Activated naive CD4-positive, alpha-beta T cell treated with anti-CD3 and anti-CD28 coated beads for 36 hours (primary cell): ENCODE data around the gene MYH3. TPM values are rescaled to one million over a fixed set of nuclear protein-coding genes. Genes with fewer than 3 reads are reported as not detected.
"Not testable (repeated sequence)": the region's sequence is repeated elsewhere in the genome, so short reads cannot be mapped to it uniquely, and the experiment has no call there.

Experiments used
- CTCF ChIA-PET: fragments of 350-600 bp; sonication (Branson Sonifier 250); formaldehyde crosslinking; loops from one replicate; lab custom pipeline; 2021; ENCODE audit warnings: antibody characterized with exemption; lab: Charles Lee
- DNase-seq: peaks from one replicate; pipeline ENCODE4 v3.0.0-alpha.2; 2020
- H3K27ac Mint-ChIP-seq: one replicate; pipeline ENCODE4 v1.8.0; 2021; ENCODE audit warnings: mild to moderate bottlenecking, mixed read lengths
- H3K27me3 Mint-ChIP-seq: one replicate; pipeline ENCODE4 v1.8.0; 2021; ENCODE audit warnings: low read depth, mixed read lengths
- H3K36me3 Mint-ChIP-seq: one replicate; pipeline ENCODE4 v1.8.0; 2021; ENCODE audit warnings: low read depth, mixed read lengths
- H3K4me1 Mint-ChIP-seq: one replicate; pipeline ENCODE4 v1.8.0; 2021; ENCODE audit warnings: low read depth, mixed read lengths
- H3K4me3 Mint-ChIP-seq: one replicate; pipeline ENCODE4 v1.8.0; 2021; ENCODE audit warnings: mild to moderate bottlenecking, moderate library complexity, mixed read lengths
- H3K9me3 Mint-ChIP-seq: one replicate; pipeline ENCODE4 v1.8.0; 2021; ENCODE audit warnings: mixed read lengths
- intact Hi-C: fragments of 100-400 bp; cut with micrococcal nuclease; formaldehyde crosslinking; loops from one replicate; pipeline ENCODE4 v1.15.1; 2023
- total RNA-seq, 2 experiments: library from RNA; stranded (reverse); gene quantifications; one replicate each; pipeline ENCODE4 v1.2.3, GENCODE V29; 2021

MYH3 gene
- 1 to 10 TPM; 1.8 to 3.1 TPM for total RNA-seq

- CTCF ChIA-PET = interaction anchor here (1.4 kb wide), 1 partner anchor 10 kb away, joined by 4 read pairs; no protein-coding TSS in a partner anchor
- Mint-ChIP-seq H3K27ac (no peak within 1 kb of the TSS), H3K4me3 (no peak within 1 kb of the TSS), H3K36me3 (peaks cover 15% of the 10 kb centered on the region), H3K4me1 (peaks cover 12% of the 10 kb centered on the region), H3K27me3 (no peaks in the 10 kb centered on the region), H3K9me3 (no peaks in the 10 kb centered on the region)
- DNase-seq = no peak
- intact Hi-C loops = no loop called here
Observed at GRCh38 chr17:10657148-10657547, at the start of gene MYH3. MYH3 (minus strand) TSS chr17:10657309; CDS start chr17:10655064, 2,245 bp downstream.

GRCh38 chr17:10705727-10706126, 48.6 kb upstream of the MYH3 start:
- DNase-seq = no peak
- H3K4me3 Mint-ChIP-seq = no peak overlapping the region
- peaks cover 60% of the 10 kb centered on the region for H3K4me1 Mint-ChIP-seq
- H3K9me3 Mint-ChIP-seq = no peaks in the 10 kb centered on the region
- H3K27me3 Mint-ChIP-seq = no peaks in the 10 kb centered on the region
- peaks cover 33% of the 10 kb centered on the region for H3K36me3 Mint-ChIP-seq
- peak overlapping the region; percentile 65 for H3K27ac Mint-ChIP-seq
- CTCF ChIA-PET = interaction anchor here (1.0 kb wide), 1 partner anchor 59 kb away, joined by 3 read pairs; no protein-coding TSS in a partner anchor
- intact Hi-C loops = no loop called here

DNA sequence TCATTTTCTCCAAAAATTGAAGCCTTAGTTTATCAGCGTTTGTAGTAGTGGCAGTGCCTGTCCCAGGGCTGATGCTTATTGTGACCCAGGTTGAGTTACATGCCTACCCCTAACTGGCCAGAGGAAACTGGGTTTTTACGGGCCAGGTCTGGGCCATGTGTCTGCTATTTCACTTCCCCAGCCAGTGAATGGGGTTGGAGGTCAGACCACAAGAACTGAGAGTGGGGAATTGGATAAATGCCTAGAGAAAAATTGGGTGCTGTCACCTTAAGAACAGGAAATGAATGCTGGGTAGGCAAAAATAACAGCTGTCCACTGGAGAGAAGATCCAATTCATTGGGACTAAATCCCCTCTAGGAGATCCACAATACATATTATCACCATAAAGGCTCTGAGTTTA, 45.5 kb upstream of the MYH3 start:
- DNase-seq = no peak
- peaks cover 63% of the 10 kb centered on the region for H3K4me1 Mint-ChIP-seq
- CTCF ChIA-PET = interaction anchor here (1.1 kb wide), 1 partner anchor 56 kb away, joined by 3 read pairs; no protein-coding TSS in a partner anchor
- H3K27me3 Mint-ChIP-seq = no peaks in the 10 kb centered on the region
- no peak overlapping the region for H3K4me3 Mint-ChIP-seq
- peaks cover 21% of the 10 kb centered on the region for H3K36me3 Mint-ChIP-seq
- no peaks in the 10 kb centered on the region for H3K9me3 Mint-ChIP-seq
- intact Hi-C loops = no loop called here
- peak overlapping the region; percentile 62 for H3K27ac Mint-ChIP-seq

DNA sequence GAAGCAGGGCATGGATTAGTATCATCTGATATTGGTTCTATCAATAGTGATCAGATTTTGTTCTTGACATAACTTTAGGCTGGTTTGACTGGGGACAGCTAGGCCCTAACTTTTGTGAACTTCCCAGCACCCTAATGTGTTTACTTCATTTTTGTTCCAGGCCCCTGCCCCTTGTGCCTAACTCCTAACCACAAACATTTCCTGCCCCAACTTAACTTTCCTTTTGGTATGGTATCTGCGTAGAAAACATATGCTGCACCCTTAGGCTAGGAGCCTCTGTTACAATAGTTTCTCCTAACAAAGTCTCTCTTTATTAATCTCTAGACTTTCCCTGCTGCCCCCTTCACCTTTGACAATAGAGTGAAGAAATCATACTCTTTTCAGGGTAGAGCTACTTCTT, 42.7 kb upstream of the MYH3 start:
- Mint-ChIP-seq H3K4me1 (peaks cover 62% of the 10 kb centered on the region), H3K9me3 (no peaks in the 10 kb centered on the region), H3K36me3 (peaks cover 13% of the 10 kb centered on the region), H3K4me3 (peak overlapping the region; percentile 66), H3K27me3 (no peaks in the 10 kb centered on the region), H3K27ac (peak overlapping the region; percentile 93)
- peak; percentile 30 for DNase-seq
- CTCF ChIA-PET = interaction anchor here (0.6 to 2.5 kb wide), 6 partner anchors 12 to 74 kb away, joined by 3 to 9 read pairs (median 7); no protein-coding TSS in a partner anchor
- intact Hi-C loops = no loop called here

DNA sequence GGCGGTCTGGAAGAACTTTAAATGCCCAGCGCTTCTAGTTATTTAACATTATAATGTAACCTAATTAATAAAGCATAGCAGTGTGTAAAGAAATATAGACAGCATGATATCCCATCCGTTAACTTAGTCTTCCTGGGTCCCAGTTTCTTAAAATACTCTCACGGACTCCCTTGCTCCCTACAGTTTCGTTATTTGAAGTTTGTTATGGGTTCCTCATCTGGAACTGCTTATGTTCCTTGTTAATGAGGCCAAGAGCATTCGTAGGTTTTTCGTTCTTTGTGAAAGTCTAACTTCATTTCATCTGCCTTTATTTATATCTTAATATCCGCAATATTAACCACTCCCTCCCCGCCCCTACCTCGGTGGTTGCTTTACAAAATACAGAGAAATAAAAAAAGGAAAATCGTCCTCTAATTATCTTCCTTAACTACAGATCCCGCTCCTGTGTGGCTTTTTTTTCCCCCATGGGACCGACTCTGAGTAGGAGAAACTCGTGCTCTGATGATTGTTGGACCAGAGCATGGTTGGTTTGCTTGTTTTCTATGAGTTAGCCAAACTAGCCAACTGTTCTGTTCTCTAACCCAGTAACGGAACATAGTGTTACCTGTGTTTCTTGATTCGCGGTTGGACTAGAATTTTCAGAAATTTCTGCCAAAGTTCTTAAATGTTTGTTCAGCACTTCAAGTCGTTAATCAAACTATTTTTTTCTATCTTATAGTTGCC, 41.1 kb upstream of the MYH3 start:
- Mint-ChIP-seq H3K4me3 (peak overlapping the region; percentile 93), H3K9me3 (no peaks in the 10 kb centered on the region), H3K4me1 (peaks cover 58% of the 10 kb centered on the region), H3K27ac (peak overlapping the region; percentile 97), H3K27me3 (no peaks in the 10 kb centered on the region), H3K36me3 (peaks cover 21% of the 10 kb centered on the region)
- DNase-seq = peak; percentile 11
- intact Hi-C loops = no loop called here
- CTCF ChIA-PET = interaction anchor here (2.0 to 2.5 kb wide), 2 partner anchors 39 to 52 kb away, joined by 9 read pairs; no protein-coding TSS in a partner anchor

DNA sequence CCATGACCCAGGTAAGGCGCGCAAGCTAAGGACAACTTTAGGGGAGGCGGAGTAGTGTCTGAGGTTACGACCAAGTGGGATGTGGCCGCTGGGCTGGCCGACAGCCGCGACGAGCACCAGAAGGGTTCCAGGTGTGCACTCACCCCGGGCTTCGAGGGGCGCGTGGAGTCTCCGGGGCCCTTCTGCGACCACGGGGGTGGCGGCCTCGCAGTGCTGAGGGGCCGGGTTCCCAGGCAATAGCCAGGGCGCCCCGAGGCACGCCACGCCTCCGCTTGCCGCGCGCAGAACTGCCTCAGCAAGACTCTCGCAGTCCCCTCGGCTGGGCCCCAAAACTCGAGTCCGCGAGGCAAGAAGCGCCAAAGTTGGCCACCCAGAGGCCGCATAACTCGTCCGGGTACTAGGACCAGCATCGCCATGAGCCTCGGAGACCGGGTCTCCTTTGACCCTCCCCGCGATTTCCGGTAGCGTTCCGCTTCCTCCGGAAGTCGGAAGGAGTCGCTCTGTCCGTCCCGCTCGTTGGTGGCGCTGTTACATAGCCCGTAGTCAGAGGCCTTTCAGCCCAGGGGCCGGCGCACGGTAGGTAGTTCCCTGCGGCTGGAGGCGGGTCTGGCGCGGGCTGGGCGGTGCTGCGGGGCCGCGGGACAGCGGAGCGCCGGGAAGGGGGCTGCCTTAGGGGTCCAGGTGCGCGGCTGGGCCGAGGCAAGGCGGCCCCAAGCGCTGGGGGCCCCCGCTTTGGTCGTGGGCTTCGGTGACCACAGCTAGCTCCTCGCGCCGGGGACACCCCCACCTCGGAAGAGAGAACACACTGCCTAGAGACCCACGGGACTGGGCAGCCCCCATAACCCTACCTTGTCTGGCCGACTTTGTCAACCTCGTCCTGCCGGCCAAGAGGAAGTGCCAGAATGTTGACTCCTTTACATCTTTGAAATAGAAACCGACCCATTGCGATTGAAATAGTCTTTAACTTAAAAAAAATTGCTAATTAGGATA, 40.3 kb upstream of the MYH3 start, which contains the start of the genes ADPRM and SCO1:
Gene ADPRM, plus strand, starts transcription at position 503 of the 990 bp plus-strand sequence. CDS start 7,333 bp downstream, outside the sequence.
Gene SCO1, minus strand, starts transcription at position 442 of the 990 bp plus-strand sequence. Its CDS starts 26 bp downstream, at position 416.
- H3K27me3 Mint-ChIP-seq = no peaks in the 10 kb centered on the region
- H3K9me3 Mint-ChIP-seq = no peaks in the 10 kb centered on the region
- intact Hi-C loops = loop anchor here (1.0 to 2.0 kb wide), 3 partner anchors 32 to 148 kb away; no protein-coding TSS in a partner anchor
- H3K36me3 Mint-ChIP-seq = peaks cover 29% of the 10 kb centered on the region
- H3K4me3 Mint-ChIP-seq = peak within 1 kb of the TSS; percentile 93
- peak; percentile 93 for DNase-seq
- CTCF ChIA-PET = no interaction called here
- peak within 1 kb of the TSS; percentile 97 for H3K27ac Mint-ChIP-seq
- peaks cover 59% of the 10 kb centered on the region for H3K4me1 Mint-ChIP-seq

DNA sequence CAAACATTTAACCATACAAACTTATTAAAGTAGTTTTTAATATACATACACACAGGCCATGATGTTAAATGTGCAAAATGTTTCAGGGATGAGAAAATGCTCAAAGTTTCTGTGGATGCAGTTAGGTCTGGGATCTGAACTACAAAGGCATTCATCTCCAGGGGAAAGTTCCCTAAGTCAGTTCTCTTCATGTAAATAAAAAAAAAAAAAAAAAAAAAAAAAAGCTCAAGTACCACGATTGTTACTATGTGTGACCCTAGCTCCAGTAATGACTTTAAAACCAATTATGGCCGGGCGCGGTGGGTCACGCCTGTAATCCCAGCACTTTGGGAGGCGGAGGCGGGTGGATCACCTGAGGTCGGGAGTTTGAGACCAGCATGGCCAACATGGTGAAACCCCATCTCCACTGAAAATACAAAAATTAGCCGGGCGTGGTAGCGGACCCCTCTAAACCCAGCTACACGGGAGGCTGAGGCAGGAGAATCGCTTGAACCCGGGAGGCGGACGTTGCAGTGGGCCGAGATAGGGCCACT, 38.8 kb upstream of the MYH3 start:
- peaks cover 55% of the 10 kb centered on the region for H3K4me1 Mint-ChIP-seq
- DNase-seq, H3K27ac Mint-ChIP-seq, H3K27me3 Mint-ChIP-seq, H3K9me3 Mint-ChIP-seq: not testable (repeated sequence)
- H3K4me3 Mint-ChIP-seq = peak overlapping the region; percentile 93
- H3K36me3 Mint-ChIP-seq = peaks cover 38% of the 10 kb centered on the region
- CTCF ChIA-PET = interaction anchor here (0.5 to 2.8 kb wide), 2 partner anchors 12 to 813 kb away, joined by 5 to 13 read pairs; no protein-coding TSS in a partner anchor
- intact Hi-C loops = loop anchor here (2.0 kb wide), 1 partner anchor 43 kb away; no protein-coding TSS in a partner anchor

DNA sequence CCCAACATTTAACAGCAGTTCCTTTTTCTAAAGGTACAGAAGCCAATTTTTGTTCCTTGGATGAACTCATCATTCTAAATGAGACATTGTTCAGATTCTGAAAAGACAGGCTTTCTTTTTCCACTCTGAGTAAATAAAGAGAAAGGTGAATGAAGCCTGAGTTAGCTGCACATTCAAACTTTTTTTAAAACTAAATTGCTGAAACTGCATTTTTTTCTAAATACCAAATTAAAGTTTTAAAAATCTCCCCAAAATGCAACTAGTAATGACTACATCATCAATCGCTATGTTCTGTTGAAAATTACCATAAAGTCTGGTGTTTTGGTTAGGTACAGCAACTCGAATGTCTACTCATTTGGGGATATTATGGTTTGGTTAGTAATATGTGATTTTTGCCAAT, 30.4 kb upstream of the MYH3 start:
- Mint-ChIP-seq H3K4me3 (no peak overlapping the region), H3K27me3 (no peaks in the 10 kb centered on the region), H3K9me3 (no peaks in the 10 kb centered on the region), H3K27ac (no peak overlapping the region), H3K36me3 (peaks cover 49% of the 10 kb centered on the region), H3K4me1 (peaks cover 32% of the 10 kb centered on the region)
- DNase-seq = no peak
- CTCF ChIA-PET = no interaction called here
- intact Hi-C loops = no loop called here

DNA sequence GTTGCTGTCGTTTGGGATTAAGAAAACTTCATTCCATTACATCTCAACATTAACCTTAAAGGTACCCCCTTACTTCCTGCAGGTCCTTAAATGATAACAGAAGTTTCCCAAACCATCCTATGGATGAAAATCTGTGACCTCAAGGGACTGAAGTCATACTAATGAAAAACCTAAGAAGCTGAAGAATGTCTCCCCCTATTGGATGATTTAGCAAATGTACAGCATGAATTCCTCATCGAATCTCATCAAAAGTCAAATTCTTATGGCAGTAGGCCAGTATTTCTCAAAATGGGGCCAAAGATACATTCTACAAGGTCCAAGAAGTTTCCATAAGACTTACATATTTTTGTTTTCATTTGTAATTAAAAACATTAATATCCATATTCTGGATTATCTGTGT, 26.7 kb upstream of the MYH3 start:
- Mint-ChIP-seq H3K27ac (no peak overlapping the region), H3K36me3 (peaks cover 39% of the 10 kb centered on the region), H3K4me3 (no peak overlapping the region), H3K4me1 (peaks cover 5% of the 10 kb centered on the region), H3K27me3 (no peaks in the 10 kb centered on the region), H3K9me3 (no peaks in the 10 kb centered on the region)
- intact Hi-C loops = loop anchor here (2.0 kb wide), 1 partner anchor 37 kb away; no protein-coding TSS in a partner anchor
- CTCF ChIA-PET = interaction anchor here (0.7 to 3.5 kb wide), 9 partner anchors 9 to 70 kb away, joined by 3 to 17 read pairs (median 4); no protein-coding TSS in a partner anchor
- DNase-seq = no peak

GRCh38 chr17:10681866-10682446, 24.8 kb upstream of the MYH3 start:
- no peak for DNase-seq
- Mint-ChIP-seq H3K27ac (no peak overlapping the region), H3K4me3 (no peak overlapping the region), H3K4me1 (no peaks in the 10 kb centered on the region), H3K9me3 (no peaks in the 10 kb centered on the region), H3K36me3 (peaks cover 43% of the 10 kb centered on the region), H3K27me3 (no peaks in the 10 kb centered on the region)
- CTCF ChIA-PET = interaction anchor here (1.2 to 2.7 kb wide), 2 partner anchors 35 to 55 kb away, joined by 3 to 14 read pairs; no protein-coding TSS in a partner anchor
- intact Hi-C loops = no loop called here

- no peak overlapping the region for H3K4me3 Mint-ChIP-seq
- no peaks in the 10 kb centered on the region for H3K4me1 Mint-ChIP-seq
- no peaks in the 10 kb centered on the region for H3K9me3 Mint-ChIP-seq
- CTCF ChIA-PET = interaction anchor here (0.8 to 1.1 kb wide), 2 partner anchors 9 to 40 kb away, joined by 3 to 4 read pairs; no protein-coding TSS in a partner anchor
- H3K36me3 Mint-ChIP-seq = peaks cover 21% of the 10 kb centered on the region
- no peaks in the 10 kb centered on the region for H3K27me3 Mint-ChIP-seq
- H3K27ac Mint-ChIP-seq = no peak overlapping the region
- no peak for DNase-seq
- intact Hi-C loops = no loop called here
Observed at GRCh38 chr17:10674704-10675103, 17.6 kb upstream of the MYH3 start.
